ENCODE data around the gene AUTS2. TPM values are rescaled to one million over a fixed set of nuclear protein-coding genes. Genes with fewer than 3 reads are reported as not detected.

The AUTS2 gene
- total and polyA plus RNA-seq, 2 donors (not counting 1 experiment from before 2014, with no cell fraction given): 0.60 to 9.1 TPM

GRCh38 chr7:69800495-69800894 lies 202.2 kb downstream of the AUTS2 start:
- no peak overlapping the region for H3K4me3 ChIP-seq (replicated peaks in 1 of 4; ENCODE audit: control extremely low read depth in 1 of 4, insufficient read depth in 1 of 4, low read depth in 3 of 4, low read length in 4 of 4)
- no peaks in the 10 kb centered on the region for H3K27me3 ChIP-seq (ENCODE audit: control insufficient read depth, insufficient read depth, low read length)
- peak; percentile 28 to 54 for DNase-seq (ENCODE audit: low read depth in 2 of 2)
- TF ChIP-seq EZH2 (IDR thresholded peaks at IDR 0.05; ENCODE audit: low read length, missing control alignments) (no peak), CTCF (conservative IDR thresholded peaks at IDR 0.05 in 1 of 2, IDR thresholded peaks at IDR 0.05 in 1 of 2; ENCODE audit: low read depth in 1 of 2, low read length in 2 of 2) (no peak)
- no peak overlapping the region for H2AFZ ChIP-seq (ENCODE audit: low read length)
- no peaks in the 10 kb centered on the region for H3K4me1 ChIP-seq (ENCODE audit: control insufficient read depth, extremely low read depth, insufficient read depth, low read length)
- H3K36me3 ChIP-seq (ENCODE audit: control insufficient read depth, insufficient read depth, low read length): no peaks in the 10 kb centered on the region
- H3K9ac ChIP-seq (ENCODE audit: insufficient read depth, low read length): no peak overlapping the region
- H3K79me2 ChIP-seq (ENCODE audit: control insufficient read depth, insufficient read depth, low read length): no peaks in the 10 kb centered on the region
- no peaks in the 10 kb centered on the region for H4K20me1 ChIP-seq (ENCODE audit: control insufficient read depth, extremely low read depth, insufficient read depth, low read length)
- no peak overlapping the region for H3K27ac ChIP-seq (ENCODE audit: insufficient read depth, low read length)
- H3K9me3 ChIP-seq (ENCODE audit: control insufficient read depth, insufficient read depth, low read depth, low read length): no peaks in the 10 kb centered on the region
- H3K4me2 ChIP-seq (ENCODE audit: extremely low read depth, insufficient read depth, low read length): no peak overlapping the region

- H4K20me1 ChIP-seq (ENCODE audit: control insufficient read depth, extremely low read depth, insufficient read depth, low read length): no peaks in the 10 kb centered on the region
- TF ChIP-seq EZH2 (IDR thresholded peaks at IDR 0.05; ENCODE audit: low read length, missing control alignments): no peak
- TF ChIP-seq CTCF (conservative IDR thresholded peaks at IDR 0.05 in 1 of 2, IDR thresholded peaks at IDR 0.05 in 1 of 2; ENCODE audit: low read depth in 1 of 2, low read length in 2 of 2): no peak
Measured at GRCh38 chr7:69801729-69802682, 203.7 kb downstream of the AUTS2 start.

GRCh38 chr7:69803699-69804516 lies 205.6 kb downstream of the AUTS2 start:
- no peak for DNase-seq (ENCODE audit: low read depth in 2 of 2)
- no peak overlapping the region for H3K4me2 ChIP-seq (ENCODE audit: extremely low read depth, insufficient read depth, low read length)
- H3K4me3 ChIP-seq (replicated peaks in 1 of 4; ENCODE audit: control extremely low read depth in 1 of 4, insufficient read depth in 1 of 4, low read depth in 3 of 4, low read length in 4 of 4): no peak overlapping the region
- H3K27ac ChIP-seq (ENCODE audit: insufficient read depth, low read length): no peak overlapping the region
- TF ChIP-seq EZH2 (IDR thresholded peaks at IDR 0.05; ENCODE audit: low read length, missing control alignments) (no peak), CTCF (conservative IDR thresholded peaks at IDR 0.05 in 1 of 2, IDR thresholded peaks at IDR 0.05 in 1 of 2; ENCODE audit: low read depth in 1 of 2, low read length in 2 of 2) (no peak)
- H2AFZ ChIP-seq (ENCODE audit: low read length): no peak overlapping the region
- no peaks in the 10 kb centered on the region for H3K79me2 ChIP-seq (ENCODE audit: control insufficient read depth, insufficient read depth, low read length)
- H3K9me3 ChIP-seq (ENCODE audit: control insufficient read depth, insufficient read depth, low read depth, low read length): no peaks in the 10 kb centered on the region
- H3K27me3 ChIP-seq (ENCODE audit: control insufficient read depth, insufficient read depth, low read length): no peaks in the 10 kb centered on the region
- H3K4me1 ChIP-seq (ENCODE audit: control insufficient read depth, extremely low read depth, insufficient read depth, low read length): no peaks in the 10 kb centered on the region
- no peaks in the 10 kb centered on the region for H4K20me1 ChIP-seq (ENCODE audit: control insufficient read depth, extremely low read depth, insufficient read depth, low read length)
- H3K36me3 ChIP-seq (ENCODE audit: control insufficient read depth, insufficient read depth, low read length): no peaks in the 10 kb centered on the region
- no peak overlapping the region for H3K9ac ChIP-seq (ENCODE audit: insufficient read depth, low read length)

More at GRCh38 chr7:69801729-69802682, 203.7 kb downstream of the AUTS2 start:
- no peaks in the 10 kb centered on the region for H3K36me3 ChIP-seq (ENCODE audit: control insufficient read depth, insufficient read depth, low read length)
- DNase-seq (ENCODE audit: low read depth in 2 of 2): no peak
- H3K27me3 ChIP-seq (ENCODE audit: control insufficient read depth, insufficient read depth, low read length): no peaks in the 10 kb centered on the region
- no peak overlapping the region for H2AFZ ChIP-seq (ENCODE audit: low read length)
- no peak overlapping the region for H3K4me3 ChIP-seq (replicated peaks in 1 of 4; ENCODE audit: control extremely low read depth in 1 of 4, insufficient read depth in 1 of 4, low read depth in 3 of 4, low read length in 4 of 4)
- H3K9me3 ChIP-seq (ENCODE audit: control insufficient read depth, insufficient read depth, low read depth, low read length): no peaks in the 10 kb centered on the region
- no peak overlapping the region for H3K4me2 ChIP-seq (ENCODE audit: extremely low read depth, insufficient read depth, low read length)
- no peaks in the 10 kb centered on the region for H3K4me1 ChIP-seq (ENCODE audit: control insufficient read depth, extremely low read depth, insufficient read depth, low read length)
- H3K27ac ChIP-seq (ENCODE audit: insufficient read depth, low read length): no peak overlapping the region
- no peaks in the 10 kb centered on the region for H3K79me2 ChIP-seq (ENCODE audit: control insufficient read depth, insufficient read depth, low read length)
- H3K9ac ChIP-seq (ENCODE audit: insufficient read depth, low read length): no peak overlapping the region
